Neural cell (in vitro differentiated cells): Measurements from ENCODE around the gene PADI2. TPM values are rescaled to one million over a fixed set of nuclear protein-coding genes. Genes with fewer than 3 reads are reported as not detected.

Source experiments
- H2AFZ ChIP-seq: fragments of 200-600, 300-800 bp; sonication (generic), shearing (Covaris generic); 2 replicates; pipeline ENCODE4 v1.6.0; 2014; ENCODE audit warnings: low read depth, mild to moderate bottlenecking, antibody characterized with exemption, low read length, moderate library complexity
- H3F3A ChIP-seq: fragments of 200-600 bp; shearing (Covaris generic); 2 replicates; pipeline ENCODE4 v1.6.1; 2016; ENCODE audit warnings: mild to moderate bottlenecking, moderate library complexity, mixed read lengths, antibody characterized with exemption, low read length; ENCODE audit not compliant: insufficient read depth, poor library complexity, severe bottlenecking
- H3K27ac ChIP-seq: fragments of 200-600, 300-800 bp; sonication (generic), shearing (Covaris generic); 2 replicates; pipeline ENCODE4 v1.5.1; 2014; ENCODE audit warnings: mild to moderate bottlenecking, low read length, moderate library complexity
- H3K27me3 ChIP-seq: fragments of 300-800, 200-600 bp; sonication (generic), shearing (Covaris generic); 2 replicates; pipeline ENCODE4 v1.6.0; 2014; ENCODE audit warnings: mild to moderate bottlenecking, low read depth, low read length, moderate library complexity; ENCODE audit not compliant: insufficient read depth
- H3K36me3 ChIP-seq: fragments of 300-800, 200-600 bp; sonication (generic), shearing (Covaris generic); 2 replicates; pipeline ENCODE4 v1.5.1; 2014; ENCODE audit warnings: mild to moderate bottlenecking, antibody characterized with exemption, low read length, moderate library complexity; ENCODE audit not compliant: insufficient read depth
- H3K4me2 ChIP-seq: fragments of 300-800, 200-600 bp; sonication (generic), shearing (Covaris generic); 2 replicates; pipeline ENCODE4 v1.6.0; 2014; ENCODE audit warnings: mild to moderate bottlenecking, low read length
- H3K4me3 ChIP-seq: fragments of 300-800, 200-600 bp; sonication (generic), shearing (Covaris generic); 2 replicates; pipeline ENCODE4 v1.5.1; 2014; ENCODE audit warnings: mild to moderate bottlenecking, low read length, moderate library complexity
- H3K79me2 ChIP-seq: fragments of 200-600 bp; shearing (Covaris generic); replicated peaks from 2 replicates; pipeline ENCODE4 v1.6.0; 2014; ENCODE audit warnings: mild to moderate bottlenecking, low read length, moderate library complexity; ENCODE audit not compliant: insufficient read depth
- H3K9ac ChIP-seq: fragments of 300-800, 200-600 bp; sonication (generic), shearing (Covaris generic); 2 replicates; pipeline ENCODE4 v1.6.1; 2016; ENCODE audit warnings: mild to moderate bottlenecking, low read length, mixed read lengths
- H3K9me2 ChIP-seq: fragments of 200-600 bp; shearing (Covaris generic); 2 replicates; pipeline ENCODE4 v1.6.1; 2016; ENCODE audit warnings: mild to moderate bottlenecking, low read length, mixed read lengths; ENCODE audit not compliant: insufficient read depth
- H3K9me3 ChIP-seq: fragments of 200-600, 300-800 bp; sonication (generic), shearing (Covaris generic); 2 replicates; pipeline ENCODE4 v1.6.1; 2016; ENCODE audit warnings: mild to moderate bottlenecking, mixed run types, low read length, moderate library complexity, mixed read lengths
- H4K20me1 ChIP-seq: fragments of 200-600 bp; shearing (Covaris generic); 2 replicates; pipeline ENCODE4 v1.6.1; 2016; ENCODE audit warnings: mild to moderate bottlenecking, mixed run types; ENCODE audit not compliant: insufficient read depth
- EP300 ChIP-seq: fragments of 450-650 bp; conservative IDR thresholded peaks from 2 replicates; pipeline ENCODE4 v1.6.1; 2014; ENCODE audit warnings: antibody characterized with exemption, mild to moderate bottlenecking, moderate library complexity; ENCODE audit not compliant: poor library complexity, severe bottlenecking
- EZH2 ChIP-seq: fragments of 200-600, 300-800 bp; shearing (Covaris generic), sonication (generic); IDR thresholded peaks from 2 replicates; pipeline ENCODE4 v1.6.1; 2014; ENCODE audit warnings: antibody characterized with exemption, low read length, borderline replicate concordance, mild to moderate bottlenecking; ENCODE audit not compliant: insufficient read depth, poor library complexity, severe bottlenecking
- MXI1 ChIP-seq: fragments of 450-650 bp; conservative IDR thresholded peaks from 2 replicates; pipeline ENCODE4 v1.6.1; 2014; ENCODE audit warnings: antibody characterized with exemption, mild to moderate bottlenecking; ENCODE audit not compliant: poor library complexity, severe bottlenecking
- POLR2AphosphoS5 ChIP-seq: IDR thresholded peaks from 2 replicates; pipeline ENCODE4 v1.6.1; 2012
- RAD21 ChIP-seq: fragments of 450-650 bp; conservative IDR thresholded peaks from 2 replicates; pipeline ENCODE4 v1.6.1; 2014; ENCODE audit warnings: antibody characterized with exemption, mild to moderate bottlenecking, moderate library complexity
- SMC3 ChIP-seq: fragments of 450-650 bp; conservative IDR thresholded peaks from 2 replicates; pipeline ENCODE4 v1.6.1; 2014; ENCODE audit warnings: antibody characterized with exemption, mild to moderate bottlenecking, moderate library complexity; ENCODE audit not compliant: poor library complexity
- TAF1 ChIP-seq: IDR thresholded peaks from 2 replicates; pipeline ENCODE4 v1.6.1; 2012; ENCODE audit warnings: low read depth
- polyA plus RNA-seq: library from polyadenylated mRNA; depleted of rRNA; stranded (reverse); fragments of >200 nt; gene quantifications from 2 replicates; pipeline ENCODE4 v1.2.3, GENCODE V29; 2014
- TF ChIP-seq, protein P1 (sequence below): IDR thresholded peaks from 2 replicates; pipeline ENCODE4 v1.6.1; 2012; ENCODE audit warnings: borderline replicate concordance
- TF ChIP-seq, protein P2 (sequence below): fragments of 450-650 bp; IDR thresholded peaks from 2 replicates; pipeline ENCODE4 v1.5.1; 2014; ENCODE audit warnings: antibody characterized with exemption, mild to moderate bottlenecking, moderate library complexity; ENCODE audit not compliant: poor library complexity, severe bottlenecking

Gene PADI2
- polyA plus RNA-seq, 1 donor from 2014 or later: 1.6 TPM

DNA sequence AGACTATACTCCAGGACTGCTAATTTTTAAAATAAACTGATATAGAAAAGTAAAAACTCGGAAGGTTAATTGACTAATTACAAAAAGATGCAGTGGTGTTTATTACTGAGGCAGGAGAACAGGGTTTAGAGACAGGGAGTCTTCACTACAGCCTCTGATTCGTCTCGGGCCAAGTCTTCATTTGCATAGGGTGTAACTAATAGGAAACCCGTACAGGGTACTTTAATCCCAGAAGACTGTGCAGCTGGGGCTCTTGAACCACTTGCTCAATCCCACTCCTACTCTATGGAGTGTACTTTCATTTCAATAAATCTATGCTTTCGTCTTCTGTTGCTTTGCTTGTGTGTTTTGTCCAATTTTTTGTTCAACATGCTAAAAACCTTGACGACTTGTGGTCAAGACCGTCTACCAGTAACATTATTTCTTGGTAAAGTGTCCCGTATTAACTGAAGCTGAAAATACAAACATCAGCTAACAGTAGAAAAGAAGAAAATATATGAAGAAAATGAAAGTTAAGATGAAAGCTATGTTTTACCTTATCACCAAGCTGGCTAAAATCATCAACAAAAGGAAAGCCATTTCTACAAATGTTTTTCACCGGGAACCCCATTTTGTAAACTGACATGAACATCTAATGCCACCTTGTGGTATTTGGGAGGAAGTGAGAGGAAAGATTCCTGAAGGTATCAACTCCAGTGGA lies 73.5 kb downstream of the PADI2 start:
- H3K9ac ChIP-seq: peak overlapping the region; percentile 36
- H3K27ac ChIP-seq: no peak overlapping the region

DNA sequence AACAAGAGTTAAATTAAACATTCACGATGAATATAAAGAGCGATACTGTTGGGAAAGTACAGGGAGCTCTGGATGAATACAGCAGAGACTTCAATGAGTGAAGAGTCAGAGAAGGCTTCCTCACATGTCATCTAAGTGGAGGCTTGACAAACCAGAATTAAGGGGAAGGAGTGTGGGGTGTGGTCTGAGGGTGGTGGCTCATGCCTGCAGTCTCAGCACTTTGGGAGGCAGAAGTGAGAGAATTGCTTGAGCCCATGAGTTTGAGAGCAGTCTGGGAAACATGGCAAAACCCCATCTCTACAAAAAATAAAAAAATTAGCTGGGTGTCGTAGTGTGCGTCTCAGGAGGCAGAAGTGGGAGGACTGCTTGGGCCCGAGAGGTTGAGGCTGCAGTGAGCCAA lies 74.1 kb downstream of the PADI2 start:
- no peaks in the 10 kb centered on the region for H3F3A ChIP-seq
- no peak overlapping the region for H3K27ac ChIP-seq
- H2AFZ ChIP-seq: no peak overlapping the region
- H3K9me2 ChIP-seq: no peaks in the 10 kb centered on the region
- H3K79me2 ChIP-seq: peaks cover 9% of the 10 kb centered on the region
- no peak overlapping the region for H3K4me2 ChIP-seq
- no peaks in the 10 kb centered on the region for H4K20me1 ChIP-seq
- no peak overlapping the region for H3K4me3 ChIP-seq
- TF ChIP-seq TAF1 (no peak), EZH2 (no peak), RAD21 (no peak), POLR2AphosphoS5 (no peak), SMC3 (no peak), EP300 (no peak), MXI1 (no peak)
- TF ChIP-seq, protein P1, sequence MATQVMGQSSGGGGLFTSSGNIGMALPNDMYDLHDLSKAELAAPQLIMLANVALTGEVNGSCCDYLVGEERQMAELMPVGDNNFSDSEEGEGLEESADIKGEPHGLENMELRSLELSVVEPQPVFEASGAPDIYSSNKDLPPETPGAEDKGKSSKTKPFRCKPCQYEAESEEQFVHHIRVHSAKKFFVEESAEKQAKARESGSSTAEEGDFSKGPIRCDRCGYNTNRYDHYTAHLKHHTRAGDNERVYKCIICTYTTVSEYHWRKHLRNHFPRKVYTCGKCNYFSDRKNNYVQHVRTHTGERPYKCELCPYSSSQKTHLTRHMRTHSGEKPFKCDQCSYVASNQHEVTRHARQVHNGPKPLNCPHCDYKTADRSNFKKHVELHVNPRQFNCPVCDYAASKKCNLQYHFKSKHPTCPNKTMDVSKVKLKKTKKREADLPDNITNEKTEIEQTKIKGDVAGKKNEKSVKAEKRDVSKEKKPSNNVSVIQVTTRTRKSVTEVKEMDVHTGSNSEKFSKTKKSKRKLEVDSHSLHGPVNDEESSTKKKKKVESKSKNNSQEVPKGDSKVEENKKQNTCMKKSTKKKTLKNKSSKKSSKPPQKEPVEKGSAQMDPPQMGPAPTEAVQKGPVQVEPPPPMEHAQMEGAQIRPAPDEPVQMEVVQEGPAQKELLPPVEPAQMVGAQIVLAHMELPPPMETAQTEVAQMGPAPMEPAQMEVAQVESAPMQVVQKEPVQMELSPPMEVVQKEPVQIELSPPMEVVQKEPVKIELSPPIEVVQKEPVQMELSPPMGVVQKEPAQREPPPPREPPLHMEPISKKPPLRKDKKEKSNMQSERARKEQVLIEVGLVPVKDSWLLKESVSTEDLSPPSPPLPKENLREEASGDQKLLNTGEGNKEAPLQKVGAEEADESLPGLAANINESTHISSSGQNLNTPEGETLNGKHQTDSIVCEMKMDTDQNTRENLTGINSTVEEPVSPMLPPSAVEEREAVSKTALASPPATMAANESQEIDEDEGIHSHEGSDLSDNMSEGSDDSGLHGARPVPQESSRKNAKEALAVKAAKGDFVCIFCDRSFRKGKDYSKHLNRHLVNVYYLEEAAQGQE: no peak
- TF ChIP-seq, protein P2, sequence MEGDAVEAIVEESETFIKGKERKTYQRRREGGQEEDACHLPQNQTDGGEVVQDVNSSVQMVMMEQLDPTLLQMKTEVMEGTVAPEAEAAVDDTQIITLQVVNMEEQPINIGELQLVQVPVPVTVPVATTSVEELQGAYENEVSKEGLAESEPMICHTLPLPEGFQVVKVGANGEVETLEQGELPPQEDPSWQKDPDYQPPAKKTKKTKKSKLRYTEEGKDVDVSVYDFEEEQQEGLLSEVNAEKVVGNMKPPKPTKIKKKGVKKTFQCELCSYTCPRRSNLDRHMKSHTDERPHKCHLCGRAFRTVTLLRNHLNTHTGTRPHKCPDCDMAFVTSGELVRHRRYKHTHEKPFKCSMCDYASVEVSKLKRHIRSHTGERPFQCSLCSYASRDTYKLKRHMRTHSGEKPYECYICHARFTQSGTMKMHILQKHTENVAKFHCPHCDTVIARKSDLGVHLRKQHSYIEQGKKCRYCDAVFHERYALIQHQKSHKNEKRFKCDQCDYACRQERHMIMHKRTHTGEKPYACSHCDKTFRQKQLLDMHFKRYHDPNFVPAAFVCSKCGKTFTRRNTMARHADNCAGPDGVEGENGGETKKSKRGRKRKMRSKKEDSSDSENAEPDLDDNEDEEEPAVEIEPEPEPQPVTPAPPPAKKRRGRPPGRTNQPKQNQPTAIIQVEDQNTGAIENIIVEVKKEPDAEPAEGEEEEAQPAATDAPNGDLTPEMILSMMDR: no peak
- H3K9ac ChIP-seq: no peak overlapping the region
- no peaks in the 10 kb centered on the region for H3K27me3 ChIP-seq
- no peaks in the 10 kb centered on the region for H3K36me3 ChIP-seq
- H3K9me3 ChIP-seq: no peaks in the 10 kb centered on the region

More for the DNA sequence above, 73.5 kb downstream of the PADI2 start:
- H3K9me3 ChIP-seq: no peaks in the 10 kb centered on the region
- H3K4me3 ChIP-seq: peak overlapping the region; percentile 42
- no peaks in the 10 kb centered on the region for H4K20me1 ChIP-seq
- no peak for TF ChIP-seq EZH2
- TF ChIP-seq MXI1: no peak
- TF ChIP-seq TAF1: no peak
- TF ChIP-seq POLR2AphosphoS5: no peak
- TF ChIP-seq, protein P2: peak; percentile 85
- TF ChIP-seq RAD21: peak; percentile 83
- TF ChIP-seq, protein P1: no peak
- no peak for TF ChIP-seq EP300
- peak; percentile 83 for TF ChIP-seq SMC3
- peaks cover 9% of the 10 kb centered on the region for H3K79me2 ChIP-seq
- H3K4me2 ChIP-seq: no peak overlapping the region
- H3K9me2 ChIP-seq: no peaks in the 10 kb centered on the region
- H2AFZ ChIP-seq: no peak overlapping the region
- H3F3A ChIP-seq: no peaks in the 10 kb centered on the region
- no peaks in the 10 kb centered on the region for H3K36me3 ChIP-seq
- no peaks in the 10 kb centered on the region for H3K27me3 ChIP-seq
